Subcutaneous abdominal adipose tissue (tissue), 5 donors: ENCODE data around the gene ALG8.
"Not testable (repeated sequence)": the region's sequence is repeated elsewhere in the genome, so short reads cannot be mapped to it uniquely, and the experiment has no call there.

Experiments
- H3K27ac ChIP-seq: one replicate; pipeline ENCODE4 v1.7.0; 2013; ENCODE audit warnings: low read depth, mild to moderate bottlenecking, inconsistent platforms, low read length, moderate library complexity
- H3K27me3 ChIP-seq, 5 donors: one replicate each; pipeline ENCODE4 v1.7.0; 2013; ENCODE audit warnings: low read length in 5 of 5, inconsistent platforms in 1 of 5; ENCODE audit not compliant: control insufficient read depth in 5 of 5, insufficient read depth in 4 of 5
- H3K36me3 ChIP-seq, 5 donors: one replicate each; pipeline ENCODE4 v1.7.0; 2013; ENCODE audit warnings: low read length in 5 of 5; ENCODE audit not compliant: control insufficient read depth in 5 of 5, insufficient read depth in 5 of 5
- H3K4me1 ChIP-seq, 5 donors: one replicate each; pipeline ENCODE4 v1.7.0; 2013; ENCODE audit warnings: low read length in 5 of 5, mild to moderate bottlenecking in 3 of 5, moderate library complexity in 1 of 5; ENCODE audit not compliant: control insufficient read depth in 5 of 5, insufficient read depth in 5 of 5
- H3K4me3 ChIP-seq, 5 donors: one replicate each; pipeline ENCODE4 v1.7.0; 2013; ENCODE audit warnings: low read length in 5 of 5, low read depth in 1 of 5
- H3K9ac ChIP-seq, 5 donors: one replicate each; pipeline ENCODE4 v1.7.0; 2013; ENCODE audit warnings: low read length in 5 of 5, mild to moderate bottlenecking in 4 of 5, moderate library complexity in 3 of 5
- H3K9me3 ChIP-seq, 5 donors: one replicate each; pipeline ENCODE4 v1.7.0; 2013; ENCODE audit warnings: low read length in 5 of 5; ENCODE audit not compliant: control insufficient read depth in 5 of 5
- donor health status: healthy.
- donor health status: healthy.
- donor health status: healthy.
- donor health status: healthy.
- donor health status: healthy.

Gene ALG8

DNA sequence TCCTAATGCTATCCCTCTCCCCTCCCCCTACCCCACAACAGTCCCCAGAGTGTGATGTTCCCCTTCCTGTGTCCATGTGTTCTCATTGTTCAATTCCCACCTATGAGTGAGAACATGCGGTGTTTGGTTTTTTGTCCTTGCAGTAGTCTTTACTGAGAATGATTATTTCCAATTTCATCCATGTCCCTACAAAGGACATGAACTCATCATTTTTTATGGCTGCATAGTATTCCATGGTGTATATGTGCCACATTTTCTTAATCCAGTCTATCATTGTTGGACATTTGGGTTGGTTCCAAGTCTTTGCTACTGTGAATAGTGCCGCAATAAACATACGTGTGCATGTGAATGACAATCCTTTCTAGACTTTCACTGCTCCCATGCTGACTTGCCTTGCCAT lies 36.4 kb upstream of the ALG8 start:
- not testable (repeated sequence) for H3K9me3 ChIP-seq, H3K27me3 ChIP-seq, H3K4me1 ChIP-seq, H3K4me3 ChIP-seq, H3K9ac ChIP-seq, H3K27ac ChIP-seq
- H3K36me3 ChIP-seq: peaks cover 0 to 42% (median 32%) of the 10 kb centered on the region in 5 donors

DNA sequence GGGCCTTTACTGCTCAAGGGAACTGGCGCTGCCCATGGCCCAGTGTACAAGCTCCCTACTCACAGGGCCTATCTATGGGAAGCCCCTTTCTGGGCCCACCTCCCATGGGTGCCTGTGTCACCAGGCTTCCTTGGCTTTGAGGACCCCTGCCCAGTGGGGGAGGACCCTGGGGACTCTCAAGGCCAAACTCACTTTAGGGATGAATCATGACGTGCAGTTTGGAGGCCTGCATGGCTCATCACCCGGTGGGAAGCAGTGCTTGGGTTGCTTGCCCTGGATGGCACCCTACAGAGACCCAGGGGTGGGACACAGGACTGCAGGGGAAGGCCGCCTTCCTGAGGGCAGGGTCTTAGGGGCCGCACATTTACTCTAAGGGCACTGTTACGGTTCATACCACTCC lies 32.5 kb upstream of the ALG8 start:
- Histone ChIP-seq H3K4me3 (no peak overlapping the region), H3K9me3 (no peaks in the 10 kb centered on the region), H3K4me1 (peaks cover 3 to 24% (median 21%) of the 10 kb centered on the region in 5 donors), H3K27ac (no peak overlapping the region), H3K9ac (no peak overlapping the region), H3K36me3 (peaks cover 0 to 38% (median 26%) of the 10 kb centered on the region in 5 donors), H3K27me3 (no peaks in the 10 kb centered on the region)

DNA sequence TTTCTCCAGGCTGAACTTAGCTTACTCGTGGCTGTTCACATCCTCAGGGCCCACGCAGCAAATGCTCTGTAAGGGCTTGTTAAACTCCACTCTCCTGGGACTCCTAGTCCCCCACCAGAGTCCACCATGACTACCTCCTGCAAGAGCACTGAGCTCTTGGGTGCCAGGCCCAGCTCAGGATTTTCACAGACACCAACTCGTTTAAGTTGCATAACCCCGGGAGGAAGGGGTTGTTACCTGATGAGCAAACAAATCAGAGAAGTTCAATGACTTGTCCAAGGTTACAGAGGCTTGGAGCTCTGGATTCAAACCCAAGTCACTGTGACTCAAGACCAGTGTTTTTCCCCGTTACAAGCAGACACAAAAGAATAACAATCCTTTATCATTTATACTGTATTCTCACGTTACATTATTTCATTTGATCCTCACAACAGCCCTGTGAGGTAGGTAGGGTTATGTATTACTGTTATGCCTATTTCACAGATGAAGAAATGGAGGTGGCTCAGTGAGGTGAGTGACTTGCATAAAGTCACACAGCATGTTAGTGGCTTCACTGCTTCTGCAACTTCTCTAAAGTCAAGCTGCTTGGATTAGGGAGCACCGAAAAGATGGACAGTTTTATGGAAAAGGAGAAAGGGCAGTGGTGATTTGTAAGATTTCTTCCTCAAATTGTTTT lies 31.6 kb upstream of the ALG8 start:
- H3K27me3 ChIP-seq: no peaks in the 10 kb centered on the region
- no peak overlapping the region for H3K27ac ChIP-seq
- peaks cover 0 to 33% (median 25%) of the 10 kb centered on the region in 5 donors for H3K36me3 ChIP-seq
- peaks cover 3 to 24% (median 21%) of the 10 kb centered on the region in 5 donors for H3K4me1 ChIP-seq
- H3K9ac ChIP-seq: no peak overlapping the region
- no peaks in the 10 kb centered on the region for H3K9me3 ChIP-seq
- no peak overlapping the region for H3K4me3 ChIP-seq

DNA sequence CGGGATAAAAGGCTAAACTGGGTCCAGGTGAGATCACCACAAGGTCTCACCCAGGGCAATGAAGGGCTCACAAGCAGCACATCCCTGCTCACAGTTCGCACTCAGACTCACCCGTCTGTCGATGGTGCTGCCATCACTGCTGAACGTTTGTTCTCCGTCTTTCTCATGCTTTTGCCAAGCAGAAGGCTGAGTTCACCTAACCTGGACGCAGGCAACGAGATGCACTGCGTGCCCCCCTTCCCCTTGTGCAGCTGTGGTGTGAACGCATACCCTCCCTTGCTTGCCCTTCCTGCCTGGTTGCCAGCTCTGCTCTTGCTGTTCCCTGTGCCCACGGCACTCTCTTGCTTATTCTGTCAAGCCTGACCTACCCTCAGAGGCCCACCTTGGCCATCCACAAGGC lies 31.0 kb upstream of the ALG8 start:
- no peaks in the 10 kb centered on the region for H3K27me3 ChIP-seq
- peaks cover 0 to 33% (median 25%) of the 10 kb centered on the region in 5 donors for H3K36me3 ChIP-seq
- no peak overlapping the region for H3K9ac ChIP-seq
- H3K4me1 ChIP-seq: peaks cover 3 to 24% (median 21%) of the 10 kb centered on the region in 5 donors
- no peak overlapping the region for H3K4me3 ChIP-seq
- no peaks in the 10 kb centered on the region for H3K9me3 ChIP-seq
- H3K27ac ChIP-seq: peak overlapping the region; percentile 92

DNA sequence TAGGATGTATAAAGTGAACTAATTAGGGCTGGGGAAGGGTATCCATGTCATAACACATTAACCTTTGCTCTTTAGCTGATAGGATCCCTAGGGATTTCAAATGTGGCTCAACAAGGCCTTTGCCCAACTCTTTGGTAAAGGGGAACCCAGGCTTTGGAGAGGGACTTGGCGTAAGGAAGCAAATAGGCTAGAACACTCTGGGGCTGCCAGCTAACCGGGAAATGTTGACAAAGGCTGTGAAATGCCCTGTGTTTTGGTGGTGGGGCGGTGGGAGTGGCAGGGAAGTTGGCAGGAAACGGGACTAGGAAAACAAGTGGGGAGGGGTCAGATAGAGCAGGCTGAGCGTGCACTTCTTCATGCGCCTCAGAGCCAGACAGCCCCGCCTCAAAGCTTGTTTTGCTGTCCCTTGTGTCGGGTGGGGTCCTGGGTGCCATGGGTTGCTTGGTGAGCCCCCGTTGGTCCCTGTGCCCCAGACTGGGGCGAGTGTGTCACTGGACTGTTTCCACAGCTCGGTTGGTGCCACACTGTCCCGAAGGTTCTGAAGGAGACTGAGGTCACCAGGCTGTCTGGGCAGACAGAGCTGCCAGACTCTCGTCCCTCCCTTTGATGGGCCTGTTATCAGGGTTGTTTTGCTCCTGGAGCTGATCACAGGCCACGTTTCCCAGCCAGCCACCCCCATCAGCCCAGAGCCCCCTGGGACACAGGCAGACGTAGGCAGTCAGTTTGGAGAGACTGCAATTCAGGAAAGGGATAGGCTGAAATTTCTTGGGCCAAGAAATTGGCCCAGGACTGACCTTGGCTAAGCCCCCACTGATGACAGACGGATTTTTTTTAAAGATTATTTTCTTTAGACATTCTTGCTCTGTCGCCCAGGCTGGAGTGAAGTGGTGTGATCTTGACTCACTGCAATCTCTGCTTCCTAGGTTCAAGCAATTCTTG lies 29.4 kb upstream of the ALG8 start:
- peaks cover 3 to 28% (median 25%) of the 10 kb centered on the region in 5 donors for H3K4me1 ChIP-seq

GRCh38 chr11:78166855-78167469 lies 27.5 kb upstream of the ALG8 start:
- Histone ChIP-seq H3K4me1 (peaks cover 3 to 33% (median 25%) of the 10 kb centered on the region in 5 donors), H3K27me3 (no peaks in the 10 kb centered on the region), H3K9ac (no peak overlapping the region), H3K9me3 (peaks cover 0 to 5% (median 0%) of the 10 kb centered on the region in 5 donors), H3K4me3 (no peak overlapping the region), H3K36me3 (peaks cover 0 to 10% (median 2%) of the 10 kb centered on the region in 5 donors), H3K27ac (no peak overlapping the region)

More for the DNA sequence above, 29.4 kb upstream of the ALG8 start:
- H3K27ac ChIP-seq: peak overlapping the region; percentile 92
- peaks cover 0 to 27% (median 19%) of the 10 kb centered on the region in 5 donors for H3K36me3 ChIP-seq
- H3K9ac ChIP-seq: peak overlapping the region in 4 of 5 donors; percentile 5 to 61 (median 32)
- peak overlapping the region in 4 of 5 donors; percentile 1 to 37 (median 24) for H3K4me3 ChIP-seq
- H3K9me3 ChIP-seq: peaks cover 0 to 5% (median 0%) of the 10 kb centered on the region in 5 donors
- H3K27me3 ChIP-seq: no peaks in the 10 kb centered on the region

DNA sequence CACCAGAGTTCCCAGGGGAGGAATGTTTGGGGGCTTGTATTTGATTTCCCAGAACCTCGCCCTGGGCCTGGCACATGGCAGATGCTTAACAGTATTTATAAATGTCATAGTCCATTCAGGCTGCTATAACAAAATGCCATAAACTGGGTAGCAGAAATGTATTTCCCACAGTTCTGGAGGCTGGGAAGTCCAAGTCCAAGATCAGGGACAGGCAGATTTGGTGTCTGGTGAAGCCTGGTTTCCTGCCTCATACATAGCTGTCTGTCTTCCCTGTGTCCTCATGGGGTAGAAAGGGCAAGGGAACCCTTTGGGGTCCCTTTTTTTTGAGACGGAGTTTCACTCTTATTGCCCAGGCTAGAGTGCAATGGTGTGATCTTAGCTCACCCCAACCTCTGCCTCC lies 25.0 kb upstream of the ALG8 start:
- peaks cover 3 to 24% (median 18%) of the 10 kb centered on the region in 5 donors for H3K4me1 ChIP-seq
- H3K27ac ChIP-seq: no peak overlapping the region
- no peaks in the 10 kb centered on the region for H3K27me3 ChIP-seq
- peaks cover 0 to 5% (median 0%) of the 10 kb centered on the region in 5 donors for H3K9me3 ChIP-seq
- no peaks in the 10 kb centered on the region for H3K36me3 ChIP-seq
- no peak overlapping the region for H3K4me3 ChIP-seq
- no peak overlapping the region for H3K9ac ChIP-seq

DNA sequence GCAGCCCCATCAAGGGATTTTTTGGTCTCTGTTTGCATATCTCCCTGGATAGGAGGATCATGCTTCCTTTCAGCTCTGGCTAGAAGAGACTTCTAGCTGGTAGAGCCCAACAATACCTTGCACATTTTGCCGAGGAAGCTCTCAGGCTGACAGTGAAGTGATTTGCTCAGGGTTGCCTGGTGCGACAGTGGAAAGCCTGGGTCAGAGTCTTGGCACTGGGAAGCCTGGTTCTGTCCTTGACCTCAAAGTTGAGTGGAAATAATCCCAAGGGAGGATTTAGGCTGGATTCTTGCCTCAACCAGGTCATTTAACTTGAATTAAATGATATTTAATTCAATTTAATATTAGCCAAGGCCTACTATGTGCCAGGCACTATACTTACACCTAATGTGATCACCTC lies 24.4 kb upstream of the ALG8 start:
- Histone ChIP-seq H3K36me3 (no peaks in the 10 kb centered on the region), H3K4me1 (peaks cover under 1 to 24% (median 14%) of the 10 kb centered on the region in 5 donors), H3K27ac (no peak overlapping the region), H3K4me3 (no peak overlapping the region), H3K9me3 (peaks cover 0 to 5% (median 0%) of the 10 kb centered on the region in 5 donors), H3K27me3 (no peaks in the 10 kb centered on the region), H3K9ac (no peak overlapping the region)

DNA sequence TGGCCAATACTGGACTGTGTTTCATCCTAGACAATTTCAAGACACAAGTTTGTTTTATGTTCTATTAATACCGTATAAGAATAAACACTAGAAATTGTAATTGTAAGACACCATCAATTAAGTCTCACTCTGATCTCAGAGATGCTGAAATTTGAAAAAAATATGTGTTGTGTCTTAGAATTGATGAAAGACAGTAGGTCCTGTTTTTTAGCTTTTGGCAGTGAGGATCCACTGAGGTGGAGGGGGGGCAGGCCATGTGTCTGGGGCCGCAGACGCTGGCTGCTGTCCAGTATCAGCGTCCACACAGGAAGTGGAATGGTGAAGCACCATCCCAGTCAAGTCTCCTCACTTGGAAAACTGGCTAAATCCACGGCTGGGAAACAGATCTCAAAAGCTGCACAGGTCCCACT lies 22.5 kb upstream of the ALG8 start:
- Histone ChIP-seq H3K4me3 (no peak overlapping the region), H3K36me3 (no peaks in the 10 kb centered on the region), H3K27ac (no peak overlapping the region), H3K27me3 (no peaks in the 10 kb centered on the region), H3K9ac (no peak overlapping the region), H3K4me1 (peaks cover 0 to 15% (median 5%) of the 10 kb centered on the region in 5 donors), H3K9me3 (peaks cover 0 to 5% (median 0%) of the 10 kb centered on the region in 5 donors)
